WTC11 (cell line): ENCODE results near the gene UMAD1. TPM values are rescaled to one million over a fixed set of nuclear protein-coding genes. Genes with fewer than 3 reads are reported as not detected.

Experiments used
- ATAC-seq: fragments of 200-7000 bp; cut with Tn5 transposase; 2 replicates; pipeline ENCODE4 v1.10.0; 2021; ENCODE audit warnings: mild to moderate bottlenecking, moderate library complexity
- CTCF ChIA-PET: fragments of 300-600 bp; sonication (Branson Sonifier 250); formaldehyde crosslinking; loops from one replicate; lab custom pipeline; 2021; ENCODE audit warnings: antibody characterized with exemption; lab: Charles Lee
- POLR2A ChIA-PET: fragments of 350-600 bp; sonication (Branson Sonifier 250); formaldehyde crosslinking; loops from one replicate; lab custom pipeline; 2021; ENCODE audit warnings: antibody characterized with exemption; lab: Charles Lee
- DNase-seq: peaks from one replicate; pipeline ENCODE4 v3.0.0; 2021; ENCODE audit warnings: low spot score
- H3K27ac Mint-ChIP-seq: 2 replicates; pipeline ENCODE4 v1.8.0; 2021; ENCODE audit warnings: mixed read lengths
- H3K27me3 Mint-ChIP-seq: 2 replicates; pipeline ENCODE4 v1.8.0; 2021; ENCODE audit warnings: low read depth, mild to moderate bottlenecking, moderate library complexity, mixed read lengths
- H3K36me3 Mint-ChIP-seq: 2 replicates; pipeline ENCODE4 v1.8.0; 2021; ENCODE audit warnings: mixed read lengths
- H3K4me1 Mint-ChIP-seq: 2 replicates; pipeline ENCODE4 v1.8.0; 2022; ENCODE audit warnings: mixed read lengths
- H3K4me3 Mint-ChIP-seq: 2 replicates; pipeline ENCODE4 v1.8.0; 2021; ENCODE audit warnings: mild to moderate bottlenecking, moderate library complexity, mixed read lengths
- H3K9me3 Mint-ChIP-seq: 2 replicates; pipeline ENCODE4 v1.8.0; 2021; ENCODE audit warnings: mixed read lengths
- ATF1 ChIP-seq: sonication (generic); formaldehyde crosslinking; IDR thresholded peaks from 2 replicates; pipeline ENCODE4 v1.8.1; 2023; ENCODE audit warnings: mild to moderate bottlenecking, moderate library complexity, missing genetic modification reagents
- CREB1 ChIP-seq: sonication (generic); formaldehyde crosslinking; IDR thresholded peaks from 2 replicates; pipeline ENCODE4 v1.8.0; 2023; ENCODE audit warnings: mild to moderate bottlenecking, missing genetic modification reagents
- CREM ChIP-seq: sonication (generic); formaldehyde crosslinking; IDR thresholded peaks from 2 replicates; pipeline ENCODE4 v1.8.1; 2022; ENCODE audit warnings: mild to moderate bottlenecking, missing genetic modification reagents, moderate library complexity
- ESRRA ChIP-seq: sonication (generic); formaldehyde crosslinking; IDR thresholded peaks from 2 replicates; pipeline ENCODE4 v1.8.1; 2022; ENCODE audit warnings: mild to moderate bottlenecking, missing genetic modification reagents, borderline replicate concordance
- GABPB1 ChIP-seq: sonication (generic); formaldehyde crosslinking; IDR thresholded peaks from 2 replicates; pipeline ENCODE4 v1.8.1; 2023; ENCODE audit warnings: mild to moderate bottlenecking, missing genetic modification reagents
- GTF2I ChIP-seq: fragments of 250-450 bp; sonication (Bioruptor Pico); conservative IDR thresholded peaks from 2 replicates; pipeline ENCODE4 v1.4.0; 2021; ENCODE audit warnings: mild to moderate bottlenecking
- JAZF1 ChIP-seq: fragments of 250-450 bp; sonication (Bioruptor Pico); IDR thresholded peaks from 2 replicates; pipeline ENCODE4 v1.9.0; 2021; ENCODE audit warnings: moderate library complexity, mild to moderate bottlenecking, inconsistent platforms
- KAT7 ChIP-seq: sonication (generic); formaldehyde crosslinking; IDR thresholded peaks from 2 replicates; pipeline ENCODE4 v1.8.1; 2023; ENCODE audit warnings: missing genetic modification reagents, mild to moderate bottlenecking, borderline replicate concordance
- MYBL2 ChIP-seq: sonication (generic); formaldehyde crosslinking; IDR thresholded peaks from 2 replicates; pipeline ENCODE4 v1.8.1; 2023; ENCODE audit warnings: mild to moderate bottlenecking, moderate library complexity, missing genetic modification reagents
- NFYB ChIP-seq: sonication (generic); formaldehyde crosslinking; conservative IDR thresholded peaks from 2 replicates; pipeline ENCODE4 v1.8.0; 2022; ENCODE audit warnings: low read depth, missing genetic modification reagents
- NR3C1 ChIP-seq: sonication (generic); formaldehyde crosslinking; conservative IDR thresholded peaks from 2 replicates; pipeline ENCODE4 v1.8.1; 2023; ENCODE audit warnings: low read depth, mild to moderate bottlenecking, missing genetic modification reagents
- OVOL2 ChIP-seq: fragments of 250-450 bp; sonication (Bioruptor Pico); IDR thresholded peaks from 2 replicates; pipeline ENCODE4 v1.9.0; 2021; ENCODE audit warnings: mild to moderate bottlenecking, borderline replicate concordance
- RELA ChIP-seq: sonication (generic); formaldehyde crosslinking; IDR thresholded peaks from 2 replicates; pipeline ENCODE4 v1.8.1; 2022; ENCODE audit warnings: missing genetic modification reagents, mild to moderate bottlenecking, borderline replicate concordance
- RORB ChIP-seq: fragments of 250-450 bp; sonication (Bioruptor Pico); IDR thresholded peaks from 2 replicates; pipeline ENCODE4 v1.9.0; 2021; ENCODE audit warnings: mild to moderate bottlenecking
- ZNF138 ChIP-seq: sonication (generic); formaldehyde crosslinking; conservative IDR thresholded peaks from 2 replicates; pipeline ENCODE4 v1.8.1; 2022; ENCODE audit warnings: mild to moderate bottlenecking, moderate library complexity, missing genetic modification reagents
- ZNF232 ChIP-seq: sonication (generic); formaldehyde crosslinking; IDR thresholded peaks from 2 replicates; pipeline ENCODE4 v1.8.0; 2022; ENCODE audit warnings: mild to moderate bottlenecking, missing genetic modification reagents
- ZNF263 ChIP-seq: sonication (generic); formaldehyde crosslinking; IDR thresholded peaks from 2 replicates; pipeline ENCODE4 v1.8.1; 2022; ENCODE audit warnings: low read depth, mild to moderate bottlenecking, moderate library complexity, missing genetic modification reagents
- total RNA-seq: library from RNA; stranded (reverse); gene quantifications from 3 replicates; pipeline ENCODE4 v1.2.3, GENCODE V29; 2021
- TF ChIP-seq, protein P1 (sequence below): sonication (generic); formaldehyde crosslinking; conservative IDR thresholded peaks from 2 replicates; pipeline ENCODE4 v1.8.1; 2022; ENCODE audit warnings: mild to moderate bottlenecking, missing genetic modification reagents
- TF ChIP-seq, protein P2 (sequence below): sonication (generic); formaldehyde crosslinking; IDR thresholded peaks from 2 replicates; pipeline ENCODE4 v1.8.1; 2022; ENCODE audit warnings: low read depth, missing genetic modification reagents, borderline replicate concordance
- TF ChIP-seq, protein P3 (sequence below): sonication (generic); formaldehyde crosslinking; IDR thresholded peaks from 2 replicates; pipeline ENCODE4 v1.8.0; 2023; ENCODE audit warnings: missing genetic modification reagents
- TF ChIP-seq, protein P4 (sequence below): sonication (generic); formaldehyde crosslinking; IDR thresholded peaks from 2 replicates; pipeline ENCODE4 v1.8.0; 2023; ENCODE audit warnings: missing genetic modification reagents, mild to moderate bottlenecking, borderline replicate concordance
- TF ChIP-seq, protein P5 (sequence below): sonication (generic); formaldehyde crosslinking; IDR thresholded peaks from 2 replicates; pipeline ENCODE4 v1.8.1; 2023; ENCODE audit warnings: mild to moderate bottlenecking, missing genetic modification reagents
- TF ChIP-seq, protein P6 (sequence below): sonication (generic); formaldehyde crosslinking; IDR thresholded peaks from 2 replicates; pipeline ENCODE4 v1.8.1; 2022; ENCODE audit warnings: low read depth, mild to moderate bottlenecking, moderate library complexity, missing genetic modification reagents, borderline replicate concordance
- TF ChIP-seq, protein P7 (sequence below): fragments of 250-450 bp; sonication (Bioruptor Pico); IDR thresholded peaks from 2 replicates; pipeline ENCODE4 v1.9.0; 2021; ENCODE audit warnings: moderate library complexity, mild to moderate bottlenecking, inconsistent platforms, borderline replicate concordance
- TF ChIP-seq, protein P8 (sequence below): sonication (generic); formaldehyde crosslinking; IDR thresholded peaks from 2 replicates; pipeline ENCODE4 v1.8.0; 2022; ENCODE audit warnings: mild to moderate bottlenecking, missing genetic modification reagents

UMAD1 gene
- total RNA-seq, 1 experiment from 2014 or later = 13.0 TPM

DNA sequence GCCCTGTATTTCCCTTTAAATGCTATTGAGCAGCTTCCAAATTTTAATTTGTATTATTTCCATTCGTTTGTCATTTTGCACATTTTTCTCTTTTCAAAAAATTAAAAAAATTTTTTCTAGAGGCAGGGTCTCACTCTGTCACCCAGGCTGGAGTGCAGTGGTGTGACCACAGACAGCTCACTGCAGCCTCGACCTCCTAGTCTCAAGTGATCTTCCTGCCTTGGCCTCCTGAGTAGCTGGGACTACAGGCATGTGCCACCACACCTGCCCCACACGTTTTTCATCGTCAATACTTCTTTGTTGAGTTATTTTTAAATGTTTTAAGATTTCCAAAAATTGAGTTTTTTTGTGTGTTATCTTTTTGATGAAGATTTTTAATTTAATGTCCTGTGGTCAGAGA, 73.2 kb downstream of the UMAD1 start:
- H3K36me3 Mint-ChIP-seq = no peaks in the 10 kb centered on the region
- H3K27ac Mint-ChIP-seq = no peak overlapping the region
- no peak overlapping the region for H3K4me3 Mint-ChIP-seq
- POLR2A ChIA-PET = no interaction called here
- DNase-seq = no peak
- H3K27me3 Mint-ChIP-seq = no peaks in the 10 kb centered on the region
- no peak for TF ChIP-seq RORB (CRISPR knock-in tag)
- TF ChIP-seq MYBL2 (CRISPR knock-in tag) = no peak
- TF ChIP-seq, protein P1, sequence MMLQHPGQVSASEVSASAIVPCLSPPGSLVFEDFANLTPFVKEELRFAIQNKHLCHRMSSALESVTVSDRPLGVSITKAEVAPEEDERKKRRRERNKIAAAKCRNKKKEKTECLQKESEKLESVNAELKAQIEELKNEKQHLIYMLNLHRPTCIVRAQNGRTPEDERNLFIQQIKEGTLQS = no peak
- TF ChIP-seq, protein P2, sequence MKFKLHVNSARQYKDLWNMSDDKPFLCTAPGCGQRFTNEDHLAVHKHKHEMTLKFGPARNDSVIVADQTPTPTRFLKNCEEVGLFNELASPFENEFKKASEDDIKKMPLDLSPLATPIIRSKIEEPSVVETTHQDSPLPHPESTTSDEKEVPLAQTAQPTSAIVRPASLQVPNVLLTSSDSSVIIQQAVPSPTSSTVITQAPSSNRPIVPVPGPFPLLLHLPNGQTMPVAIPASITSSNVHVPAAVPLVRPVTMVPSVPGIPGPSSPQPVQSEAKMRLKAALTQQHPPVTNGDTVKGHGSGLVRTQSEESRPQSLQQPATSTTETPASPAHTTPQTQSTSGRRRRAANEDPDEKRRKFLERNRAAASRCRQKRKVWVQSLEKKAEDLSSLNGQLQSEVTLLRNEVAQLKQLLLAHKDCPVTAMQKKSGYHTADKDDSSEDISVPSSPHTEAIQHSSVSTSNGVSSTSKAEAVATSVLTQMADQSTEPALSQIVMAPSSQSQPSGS (CRISPR knock-in tag) = no peak
- no peak for TF ChIP-seq ZNF138 (CRISPR knock-in tag)
- TF ChIP-seq, protein P3, sequence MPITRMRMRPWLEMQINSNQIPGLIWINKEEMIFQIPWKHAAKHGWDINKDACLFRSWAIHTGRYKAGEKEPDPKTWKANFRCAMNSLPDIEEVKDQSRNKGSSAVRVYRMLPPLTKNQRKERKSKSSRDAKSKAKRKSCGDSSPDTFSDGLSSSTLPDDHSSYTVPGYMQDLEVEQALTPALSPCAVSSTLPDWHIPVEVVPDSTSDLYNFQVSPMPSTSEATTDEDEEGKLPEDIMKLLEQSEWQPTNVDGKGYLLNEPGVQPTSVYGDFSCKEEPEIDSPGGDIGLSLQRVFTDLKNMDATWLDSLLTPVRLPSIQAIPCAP = no peak
- TF ChIP-seq GABPB1 (CRISPR knock-in tag) = no peak
- no peak for TF ChIP-seq OVOL2 (CRISPR knock-in tag)
- TF ChIP-seq NFYB (CRISPR knock-in tag) = no peak
- TF ChIP-seq ESRRA = no peak
- no peak for TF ChIP-seq CREM (CRISPR knock-in tag)
- no peak for TF ChIP-seq ZNF263 (CRISPR knock-in tag)
- no peak for TF ChIP-seq KAT7 (CRISPR knock-in tag)
- TF ChIP-seq, all 79 proteins: peak for 0
- CTCF ChIA-PET = interaction anchor here (0.7 to 1.5 kb wide), 2 partner anchors 32 to 33 kb away, joined by 3 to 5 read pairs; no protein-coding TSS in a partner anchor
- Mint-ChIP-seq H3K9me3 (no peaks in the 10 kb centered on the region), H3K4me1 (peaks cover 16% of the 10 kb centered on the region)
- ATAC-seq = no peak

DNA sequence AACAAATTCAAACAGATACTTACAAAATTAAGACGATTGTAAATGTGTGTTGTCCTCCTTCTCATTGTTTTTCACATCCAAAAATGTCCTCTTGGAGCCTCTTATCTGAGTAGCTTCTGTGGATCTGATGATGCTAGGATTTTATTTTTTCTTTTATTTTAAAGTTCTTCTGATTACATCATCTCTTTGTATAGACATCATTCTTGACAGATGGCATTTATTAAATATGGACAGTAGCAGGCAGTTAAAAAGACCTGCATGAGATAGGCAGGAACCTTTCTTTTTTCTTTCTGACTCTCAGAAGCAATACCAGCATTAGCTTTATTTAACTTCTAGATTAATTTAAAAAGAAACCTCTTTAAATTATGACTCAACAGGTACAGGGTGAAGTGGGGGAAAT, 77.9 kb downstream of the UMAD1 start, which contains the start of gene RPA3:
Gene RPA3, minus strand, starts transcription at position 116 of the 400 bp plus-strand sequence. CDS start 78,189 bp downstream, outside the sequence.
- Mint-ChIP-seq H3K9me3 (peaks cover 4% of the 10 kb centered on the region; the same call in 1 of the 2 replicates), H3K27me3 (no peaks in the 10 kb centered on the region), H3K36me3 (peaks cover 4% of the 10 kb centered on the region; the same call in 1 of the 2 replicates), H3K4me3 (no peak within 1 kb of the TSS), H3K27ac (no peak within 1 kb of the TSS), H3K4me1 (peaks cover 3% of the 10 kb centered on the region; the same call in 1 of the 2 replicates)
- CTCF ChIA-PET = interaction anchor here (0.7 kb wide), 1 partner anchor 37 kb away, joined by 3 read pairs; no protein-coding TSS in a partner anchor
- DNase-seq (no peak), ATAC-seq (no peak)
- POLR2A ChIA-PET = no interaction called here
- TF ChIP-seq, protein P4, sequence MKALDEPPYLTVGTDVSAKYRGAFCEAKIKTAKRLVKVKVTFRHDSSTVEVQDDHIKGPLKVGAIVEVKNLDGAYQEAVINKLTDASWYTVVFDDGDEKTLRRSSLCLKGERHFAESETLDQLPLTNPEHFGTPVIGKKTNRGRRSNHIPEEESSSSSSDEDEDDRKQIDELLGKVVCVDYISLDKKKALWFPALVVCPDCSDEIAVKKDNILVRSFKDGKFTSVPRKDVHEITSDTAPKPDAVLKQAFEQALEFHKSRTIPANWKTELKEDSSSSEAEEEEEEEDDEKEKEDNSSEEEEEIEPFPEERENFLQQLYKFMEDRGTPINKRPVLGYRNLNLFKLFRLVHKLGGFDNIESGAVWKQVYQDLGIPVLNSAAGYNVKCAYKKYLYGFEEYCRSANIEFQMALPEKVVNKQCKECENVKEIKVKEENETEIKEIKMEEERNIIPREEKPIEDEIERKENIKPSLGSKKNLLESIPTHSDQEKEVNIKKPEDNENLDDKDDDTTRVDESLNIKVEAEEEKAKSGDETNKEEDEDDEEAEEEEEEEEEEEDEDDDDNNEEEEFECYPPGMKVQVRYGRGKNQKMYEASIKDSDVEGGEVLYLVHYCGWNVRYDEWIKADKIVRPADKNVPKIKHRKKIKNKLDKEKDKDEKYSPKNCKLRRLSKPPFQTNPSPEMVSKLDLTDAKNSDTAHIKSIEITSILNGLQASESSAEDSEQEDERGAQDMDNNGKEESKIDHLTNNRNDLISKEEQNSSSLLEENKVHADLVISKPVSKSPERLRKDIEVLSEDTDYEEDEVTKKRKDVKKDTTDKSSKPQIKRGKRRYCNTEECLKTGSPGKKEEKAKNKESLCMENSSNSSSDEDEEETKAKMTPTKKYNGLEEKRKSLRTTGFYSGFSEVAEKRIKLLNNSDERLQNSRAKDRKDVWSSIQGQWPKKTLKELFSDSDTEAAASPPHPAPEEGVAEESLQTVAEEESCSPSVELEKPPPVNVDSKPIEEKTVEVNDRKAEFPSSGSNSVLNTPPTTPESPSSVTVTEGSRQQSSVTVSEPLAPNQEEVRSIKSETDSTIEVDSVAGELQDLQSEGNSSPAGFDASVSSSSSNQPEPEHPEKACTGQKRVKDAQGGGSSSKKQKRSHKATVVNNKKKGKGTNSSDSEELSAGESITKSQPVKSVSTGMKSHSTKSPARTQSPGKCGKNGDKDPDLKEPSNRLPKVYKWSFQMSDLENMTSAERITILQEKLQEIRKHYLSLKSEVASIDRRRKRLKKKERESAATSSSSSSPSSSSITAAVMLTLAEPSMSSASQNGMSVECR (CRISPR knock-in tag) = no peak
- no peak for TF ChIP-seq GTF2I (CRISPR knock-in tag)
- TF ChIP-seq CREM (CRISPR knock-in tag) = no peak
- TF ChIP-seq ZNF232 = no peak
- TF ChIP-seq, protein P5, sequence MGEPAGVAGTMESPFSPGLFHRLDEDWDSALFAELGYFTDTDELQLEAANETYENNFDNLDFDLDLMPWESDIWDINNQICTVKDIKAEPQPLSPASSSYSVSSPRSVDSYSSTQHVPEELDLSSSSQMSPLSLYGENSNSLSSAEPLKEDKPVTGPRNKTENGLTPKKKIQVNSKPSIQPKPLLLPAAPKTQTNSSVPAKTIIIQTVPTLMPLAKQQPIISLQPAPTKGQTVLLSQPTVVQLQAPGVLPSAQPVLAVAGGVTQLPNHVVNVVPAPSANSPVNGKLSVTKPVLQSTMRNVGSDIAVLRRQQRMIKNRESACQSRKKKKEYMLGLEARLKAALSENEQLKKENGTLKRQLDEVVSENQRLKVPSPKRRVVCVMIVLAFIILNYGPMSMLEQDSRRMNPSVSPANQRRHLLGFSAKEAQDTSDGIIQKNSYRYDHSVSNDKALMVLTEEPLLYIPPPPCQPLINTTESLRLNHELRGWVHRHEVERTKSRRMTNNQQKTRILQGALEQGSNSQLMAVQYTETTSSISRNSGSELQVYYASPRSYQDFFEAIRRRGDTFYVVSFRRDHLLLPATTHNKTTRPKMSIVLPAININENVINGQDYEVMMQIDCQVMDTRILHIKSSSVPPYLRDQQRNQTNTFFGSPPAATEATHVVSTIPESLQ (CRISPR knock-in tag) = no peak
- no peak for TF ChIP-seq NR3C1 (CRISPR knock-in tag)
- TF ChIP-seq CREB1 = no peak
- TF ChIP-seq JAZF1 (CRISPR knock-in tag) = no peak
- TF ChIP-seq, protein P6, sequence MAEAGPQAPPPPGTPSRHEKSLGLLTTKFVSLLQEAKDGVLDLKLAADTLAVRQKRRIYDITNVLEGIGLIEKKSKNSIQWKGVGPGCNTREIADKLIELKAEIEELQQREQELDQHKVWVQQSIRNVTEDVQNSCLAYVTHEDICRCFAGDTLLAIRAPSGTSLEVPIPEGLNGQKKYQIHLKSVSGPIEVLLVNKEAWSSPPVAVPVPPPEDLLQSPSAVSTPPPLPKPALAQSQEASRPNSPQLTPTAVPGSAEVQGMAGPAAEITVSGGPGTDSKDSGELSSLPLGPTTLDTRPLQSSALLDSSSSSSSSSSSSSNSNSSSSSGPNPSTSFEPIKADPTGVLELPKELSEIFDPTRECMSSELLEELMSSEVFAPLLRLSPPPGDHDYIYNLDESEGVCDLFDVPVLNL (CRISPR knock-in tag) = no peak
- TF ChIP-seq MYBL2 (CRISPR knock-in tag) = no peak
- TF ChIP-seq, protein P7, sequence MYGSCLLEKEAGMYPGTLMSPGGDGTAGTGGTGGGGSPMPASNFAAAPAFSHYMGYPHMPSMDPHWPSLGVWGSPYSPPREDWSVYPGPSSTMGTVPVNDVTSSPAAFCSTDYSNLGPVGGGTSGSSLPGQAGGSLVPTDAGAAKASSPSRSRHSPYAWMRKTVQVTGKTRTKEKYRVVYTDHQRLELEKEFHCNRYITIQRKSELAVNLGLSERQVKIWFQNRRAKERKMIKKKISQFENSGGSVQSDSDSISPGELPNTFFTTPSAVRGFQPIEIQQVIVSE = no peak
- TF ChIP-seq, protein P8, sequence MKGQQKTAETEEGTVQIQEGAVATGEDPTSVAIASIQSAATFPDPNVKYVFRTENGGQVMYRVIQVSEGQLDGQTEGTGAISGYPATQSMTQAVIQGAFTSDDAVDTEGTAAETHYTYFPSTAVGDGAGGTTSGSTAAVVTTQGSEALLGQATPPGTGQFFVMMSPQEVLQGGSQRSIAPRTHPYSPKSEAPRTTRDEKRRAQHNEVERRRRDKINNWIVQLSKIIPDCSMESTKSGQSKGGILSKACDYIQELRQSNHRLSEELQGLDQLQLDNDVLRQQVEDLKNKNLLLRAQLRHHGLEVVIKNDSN = no peak
- TF ChIP-seq RELA = no peak
- no peak for TF ChIP-seq ATF1 (CRISPR knock-in tag)
